ENCODE measurements around the gene SLC2A4RG.

- no peak for TF ChIP-seq CTCF (IDR thresholded peaks at IDR 0.05)
- no peak for TF ChIP-seq POLR2A (IDR thresholded peaks at IDR 0.05)
Observed at GRCh38 chr20:63700199-63701050, 39.2 kb upstream of the SLC2A4RG start.
